Activated CD8-positive, alpha-beta memory T cell treated with anti-CD3 and anti-CD28 coated beads, Interleukin-2, amount 10 ng/mL, durations not matched to agents 7 days and 5 days (primary cell): ENCODE measurements around the gene EDN2. TPM values are rescaled to one million over a fixed set of nuclear protein-coding genes. Genes with fewer than 3 reads are reported as not detected.

Source experiments
- ATAC-seq: fragments of 150-1000 bp; cut with Tn5 transposase; one replicate; pipeline ENCODE4 v1.10.0; 2021; ENCODE audit warnings: moderate library complexity
- CTCF ChIA-PET: fragments of 350-600 bp; sonication (Branson Sonifier 250); formaldehyde crosslinking; loops from one replicate; lab custom pipeline; 2021; ENCODE audit warnings: antibody characterized with exemption; lab: Charles Lee
- DNase-seq: peaks from one replicate; pipeline ENCODE4 v3.0.0-alpha.2; 2020
- H3K27ac Mint-ChIP-seq: one replicate; pipeline ENCODE4 v1.8.0; 2021; ENCODE audit warnings: mild to moderate bottlenecking, mixed read lengths
- H3K27me3 Mint-ChIP-seq: one replicate; pipeline ENCODE4 v1.8.0; 2021; ENCODE audit warnings: mixed read lengths
- H3K36me3 Mint-ChIP-seq: one replicate; pipeline ENCODE4 v1.8.0; 2021; ENCODE audit warnings: mild to moderate bottlenecking, mixed read lengths
- H3K4me1 Mint-ChIP-seq: one replicate; pipeline ENCODE4 v1.8.0; 2021; ENCODE audit warnings: mixed read lengths
- H3K4me3 Mint-ChIP-seq: one replicate; pipeline ENCODE4 v1.8.0; 2021; ENCODE audit warnings: mild to moderate bottlenecking, moderate library complexity, mixed read lengths
- H3K9me3 Mint-ChIP-seq: one replicate; pipeline ENCODE4 v1.8.0; 2022; ENCODE audit warnings: low read depth, mixed read lengths
- total RNA-seq, 2 experiments: library from RNA; stranded (reverse); gene quantifications; one replicate each; pipeline ENCODE4 v1.2.3, GENCODE V29; 2021

EDN2 gene
- total RNA-seq, 2 experiments from 2014 or later, result not detected

DNA sequence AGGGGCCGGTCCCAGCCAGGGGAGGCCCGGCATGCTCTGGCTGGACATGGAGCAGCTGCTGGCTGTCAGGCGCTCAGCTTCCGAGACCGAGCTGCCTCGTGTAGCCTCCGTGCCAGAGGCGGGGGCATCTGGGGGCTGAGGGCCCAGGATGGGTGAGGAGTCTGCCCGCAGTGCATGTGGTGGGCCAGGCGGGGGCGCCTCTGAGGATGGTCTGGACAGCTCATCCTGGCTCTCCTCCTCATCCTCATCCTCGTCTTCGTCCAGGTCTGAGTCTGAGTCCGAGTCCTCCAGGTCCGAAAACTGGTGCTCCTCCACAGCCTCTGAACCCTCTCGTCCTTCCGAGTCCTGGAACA, 28.9 kb upstream of the EDN2 start:
- Mint-ChIP-seq H3K36me3 (peaks cover 2% of the 10 kb centered on the region), H3K27me3 (no peaks in the 10 kb centered on the region), H3K9me3 (no peaks in the 10 kb centered on the region), H3K27ac (no peak overlapping the region), H3K4me1 (peaks cover 3% of the 10 kb centered on the region), H3K4me3 (no peak overlapping the region)
- no peak for ATAC-seq
- DNase-seq, result no peak
- CTCF ChIA-PET, result interaction anchor here (0.6 to 1.3 kb wide), 2 partner anchors 38 to 746 kb away, joined by 3 to 4 read pairs; no protein-coding TSS in a partner anchor

DNA sequence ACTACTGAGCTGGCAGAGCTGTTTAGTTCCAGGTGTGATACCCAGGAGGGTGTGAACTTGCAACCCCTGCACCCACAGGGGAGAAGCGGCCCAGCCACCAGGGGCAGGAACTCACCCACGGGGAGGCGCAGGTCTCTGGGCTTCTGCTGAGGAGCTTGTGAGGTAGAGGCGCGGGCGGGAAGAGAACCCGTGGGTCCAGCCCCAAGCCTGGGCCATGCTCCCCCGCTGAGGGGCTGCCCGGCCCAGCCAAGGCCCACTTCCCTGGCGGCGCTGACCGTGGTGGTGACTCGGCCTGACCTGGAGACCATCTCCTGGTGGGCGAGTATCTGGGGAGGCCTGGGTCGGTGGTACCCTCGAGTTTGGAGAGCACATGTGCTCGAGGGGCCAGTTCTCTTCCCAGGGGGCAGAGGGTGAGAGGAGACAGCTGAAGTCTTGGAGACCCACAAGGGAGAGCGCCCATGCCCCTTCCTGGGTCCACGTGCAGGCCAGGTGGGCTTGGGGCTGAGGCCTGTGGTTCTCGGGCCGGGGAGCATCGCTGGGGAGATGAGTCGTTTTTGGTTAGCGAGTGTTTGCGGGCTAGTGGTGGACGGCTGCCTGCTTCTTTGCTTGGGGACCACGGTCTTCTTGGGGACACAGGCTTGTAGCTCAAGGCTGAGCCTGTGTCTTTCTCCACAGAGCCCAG, 28.4 kb upstream of the EDN2 start:
- H3K4me1 Mint-ChIP-seq, result peaks cover 3% of the 10 kb centered on the region
- H3K36me3 Mint-ChIP-seq, result peaks cover 2% of the 10 kb centered on the region
- H3K27me3 Mint-ChIP-seq, result no peaks in the 10 kb centered on the region
- DNase-seq (no peak), ATAC-seq (no peak)
- no peaks in the 10 kb centered on the region for H3K9me3 Mint-ChIP-seq
- no peak overlapping the region for H3K27ac Mint-ChIP-seq
- H3K4me3 Mint-ChIP-seq, result no peak overlapping the region
- CTCF ChIA-PET, result interaction anchor here (1.3 kb wide), 1 partner anchor 37 kb away, joined by 4 read pairs; no protein-coding TSS in a partner anchor

DNA sequence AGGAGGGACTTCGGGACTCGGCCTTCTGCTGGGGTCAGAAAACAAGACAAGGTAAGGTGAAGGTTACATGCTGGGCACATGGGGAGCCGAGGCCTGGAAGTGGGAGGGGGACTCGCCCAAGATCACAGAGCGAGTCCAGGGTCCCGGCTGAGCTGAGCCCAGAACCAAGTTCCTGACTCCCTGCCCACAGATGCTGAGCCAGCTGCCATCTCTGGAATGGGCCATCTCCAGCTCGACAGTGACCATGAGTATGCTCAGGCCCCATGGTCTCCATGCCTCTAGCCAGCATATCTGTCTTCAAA, 26.7 kb upstream of the EDN2 start:
- CTCF ChIA-PET, result no interaction called here
- ATAC-seq (no peak), DNase-seq (no peak)
- H3K4me3 Mint-ChIP-seq, result no peak overlapping the region
- H3K4me1 Mint-ChIP-seq, result peaks cover under 1% of the 10 kb centered on the region
- H3K27ac Mint-ChIP-seq, result no peak overlapping the region
- H3K9me3 Mint-ChIP-seq, result no peaks in the 10 kb centered on the region
- peaks cover 2% of the 10 kb centered on the region for H3K36me3 Mint-ChIP-seq
- H3K27me3 Mint-ChIP-seq, result no peaks in the 10 kb centered on the region

DNA sequence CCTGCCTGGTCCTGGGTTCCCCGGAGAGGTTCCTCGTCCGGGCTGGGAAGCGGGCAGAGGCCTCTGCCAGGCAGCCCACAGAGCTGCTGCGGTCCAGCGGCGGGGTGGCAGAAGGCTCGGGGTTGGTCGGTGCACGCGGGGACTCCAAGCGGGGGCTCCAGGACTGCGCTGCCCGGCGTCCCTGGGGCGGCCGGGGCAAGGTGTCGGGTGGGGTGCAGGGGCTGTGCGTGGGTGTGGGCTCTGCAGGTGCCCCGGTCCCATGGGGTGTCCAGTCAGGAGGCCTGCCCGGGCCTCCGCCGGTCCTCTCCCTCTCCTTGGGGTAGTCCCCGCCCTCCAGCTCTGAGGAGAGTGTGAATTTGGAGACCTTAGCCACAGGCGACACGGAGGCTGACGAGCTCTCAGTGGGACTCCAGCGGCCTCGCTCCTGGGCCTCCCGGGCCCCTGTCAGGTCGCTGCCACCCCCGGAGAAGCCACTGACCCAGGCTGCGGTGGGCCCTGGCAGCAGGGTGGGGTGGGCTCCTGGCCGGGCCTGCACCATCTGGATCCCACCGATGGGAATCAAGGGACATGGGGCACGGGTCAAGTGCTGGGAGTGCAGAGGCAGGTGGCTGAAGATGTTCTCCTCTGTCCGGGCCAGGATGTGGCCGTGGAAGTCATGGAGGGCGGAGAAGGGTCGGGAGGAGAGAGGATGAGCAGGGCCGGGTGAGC, 26.2 kb upstream of the EDN2 start:
- Mint-ChIP-seq H3K9me3 (no peaks in the 10 kb centered on the region), H3K27me3 (no peaks in the 10 kb centered on the region), H3K4me1 (no peaks in the 10 kb centered on the region), H3K4me3 (no peak overlapping the region), H3K27ac (no peak overlapping the region), H3K36me3 (peaks cover 2% of the 10 kb centered on the region)
- CTCF ChIA-PET, result no interaction called here
- ATAC-seq, result no peak
- no peak for DNase-seq

DNA sequence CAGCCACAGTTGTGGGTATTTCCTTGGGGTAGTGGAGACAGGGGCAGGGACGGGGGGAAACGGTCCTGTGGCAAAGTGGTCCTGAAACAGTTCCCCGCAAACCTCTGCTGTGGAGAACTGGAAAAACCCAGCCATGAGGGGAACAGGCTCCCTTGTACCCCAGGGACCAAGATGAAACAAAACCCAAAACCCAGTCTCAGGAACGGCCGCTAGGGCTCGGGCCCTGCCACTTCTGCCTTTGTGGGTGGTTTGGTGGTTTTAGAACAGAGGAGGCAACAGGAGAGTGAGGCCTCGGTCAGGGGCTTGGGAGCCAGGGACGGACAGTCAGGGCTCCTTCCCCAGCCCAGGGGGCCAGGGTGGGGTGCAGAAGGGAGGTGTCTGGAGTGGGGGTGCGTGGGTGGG, 24.8 kb upstream of the EDN2 start:
- Mint-ChIP-seq H3K27me3 (no peaks in the 10 kb centered on the region), H3K27ac (no peak overlapping the region), H3K9me3 (no peaks in the 10 kb centered on the region), H3K4me3 (no peak overlapping the region), H3K4me1 (no peaks in the 10 kb centered on the region), H3K36me3 (peaks cover 2% of the 10 kb centered on the region)
- CTCF ChIA-PET, result no interaction called here
- DNase-seq (no peak), ATAC-seq (no peak)

DNA sequence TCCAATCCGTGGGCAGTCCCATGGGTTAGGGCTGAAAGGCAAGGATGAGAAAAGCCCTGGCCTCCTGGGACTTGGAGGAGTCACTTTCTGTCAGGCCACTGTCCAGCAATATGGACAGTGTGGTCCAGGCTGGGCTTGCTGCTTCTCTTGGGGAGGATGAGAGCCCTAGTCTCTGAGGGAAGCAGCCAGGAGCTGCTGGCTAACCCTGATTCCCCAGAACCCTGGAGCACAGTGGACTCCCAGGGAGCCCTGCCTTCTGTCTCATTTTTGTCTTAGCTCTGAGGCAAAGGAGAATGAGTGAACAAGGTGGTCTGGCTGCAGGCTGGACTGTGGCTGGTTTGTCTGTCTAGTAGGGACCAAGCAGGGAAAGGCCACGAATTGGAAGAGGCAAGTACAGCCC, 23.8 kb upstream of the EDN2 start:
- no peak overlapping the region for H3K4me3 Mint-ChIP-seq
- ATAC-seq, result no peak
- no peak for DNase-seq
- H3K27me3 Mint-ChIP-seq, result no peaks in the 10 kb centered on the region
- H3K4me1 Mint-ChIP-seq, result no peaks in the 10 kb centered on the region
- CTCF ChIA-PET, result no interaction called here
- peaks cover 2% of the 10 kb centered on the region for H3K36me3 Mint-ChIP-seq
- H3K27ac Mint-ChIP-seq, result no peak overlapping the region
- H3K9me3 Mint-ChIP-seq, result no peaks in the 10 kb centered on the region

DNA sequence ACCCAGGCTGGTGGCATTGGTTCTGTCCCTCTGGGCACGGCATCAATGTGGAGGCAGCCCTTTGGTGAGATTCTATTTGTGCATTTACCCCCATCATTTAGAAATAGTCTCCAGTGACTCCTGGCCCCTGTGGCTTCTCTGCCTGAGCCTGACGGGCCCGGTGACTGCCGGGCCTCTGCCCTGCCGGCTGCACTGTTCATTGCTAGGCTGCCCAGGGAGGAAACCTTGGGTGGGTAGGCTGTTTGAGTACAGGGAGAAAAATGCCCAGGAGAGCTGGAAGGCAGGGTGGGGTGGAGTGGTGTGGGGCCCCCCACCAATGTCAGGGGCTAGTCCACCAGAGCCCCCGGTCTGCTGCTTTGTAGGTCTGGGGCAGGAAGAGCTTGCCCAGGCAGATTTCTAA, 23.4 kb upstream of the EDN2 start:
- CTCF ChIA-PET, result no interaction called here
- no peaks in the 10 kb centered on the region for H3K27me3 Mint-ChIP-seq
- H3K4me1 Mint-ChIP-seq, result no peaks in the 10 kb centered on the region

DNA sequence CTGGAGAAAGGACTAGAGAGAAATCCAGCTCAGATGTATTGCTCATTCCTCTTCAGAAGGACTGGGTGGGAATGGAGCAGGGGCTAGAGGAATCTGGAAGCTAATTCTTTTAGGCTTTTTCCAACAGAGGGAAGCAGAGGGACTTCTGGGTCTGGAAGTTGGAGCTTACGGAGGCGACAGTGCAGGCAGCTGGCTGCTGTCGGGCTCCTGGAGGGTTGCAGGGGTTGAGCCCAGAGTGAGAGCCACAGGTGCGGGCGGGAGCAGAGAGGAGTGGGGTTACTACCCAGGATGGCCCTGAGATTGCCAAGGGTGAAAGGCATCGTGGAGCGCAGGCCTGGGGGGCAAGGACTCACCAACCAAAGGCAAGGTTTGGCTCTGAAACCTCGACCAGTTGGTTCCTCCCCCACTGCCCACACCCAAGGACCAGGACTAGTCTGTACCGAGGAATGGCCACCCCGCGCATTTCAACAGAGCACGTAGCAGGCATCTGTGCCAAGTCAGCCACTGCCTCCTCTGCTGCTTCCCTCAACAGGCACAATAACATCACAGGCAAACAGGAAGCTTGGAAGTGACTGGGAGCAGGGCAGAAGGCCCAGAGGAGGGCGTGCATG, 22.7 kb upstream of the EDN2 start:
- no peak for DNase-seq
- H3K27me3 Mint-ChIP-seq, result no peaks in the 10 kb centered on the region
- H3K4me1 Mint-ChIP-seq, result no peaks in the 10 kb centered on the region
- no peak overlapping the region for H3K27ac Mint-ChIP-seq
- H3K9me3 Mint-ChIP-seq, result no peaks in the 10 kb centered on the region
- H3K36me3 Mint-ChIP-seq, result peaks cover 2% of the 10 kb centered on the region
- ATAC-seq, result no peak
- no peak overlapping the region for H3K4me3 Mint-ChIP-seq
- CTCF ChIA-PET, result interaction anchor here (1.0 kb wide), 1 partner anchor 12 kb away, joined by 3 read pairs; no protein-coding TSS in a partner anchor

More for the DNA sequence above, 23.4 kb upstream of the EDN2 start:
- H3K4me3 Mint-ChIP-seq, result no peak overlapping the region
- peaks cover 2% of the 10 kb centered on the region for H3K36me3 Mint-ChIP-seq
- no peak overlapping the region for H3K27ac Mint-ChIP-seq
- ATAC-seq (no peak), DNase-seq (no peak)
- no peaks in the 10 kb centered on the region for H3K9me3 Mint-ChIP-seq

DNA sequence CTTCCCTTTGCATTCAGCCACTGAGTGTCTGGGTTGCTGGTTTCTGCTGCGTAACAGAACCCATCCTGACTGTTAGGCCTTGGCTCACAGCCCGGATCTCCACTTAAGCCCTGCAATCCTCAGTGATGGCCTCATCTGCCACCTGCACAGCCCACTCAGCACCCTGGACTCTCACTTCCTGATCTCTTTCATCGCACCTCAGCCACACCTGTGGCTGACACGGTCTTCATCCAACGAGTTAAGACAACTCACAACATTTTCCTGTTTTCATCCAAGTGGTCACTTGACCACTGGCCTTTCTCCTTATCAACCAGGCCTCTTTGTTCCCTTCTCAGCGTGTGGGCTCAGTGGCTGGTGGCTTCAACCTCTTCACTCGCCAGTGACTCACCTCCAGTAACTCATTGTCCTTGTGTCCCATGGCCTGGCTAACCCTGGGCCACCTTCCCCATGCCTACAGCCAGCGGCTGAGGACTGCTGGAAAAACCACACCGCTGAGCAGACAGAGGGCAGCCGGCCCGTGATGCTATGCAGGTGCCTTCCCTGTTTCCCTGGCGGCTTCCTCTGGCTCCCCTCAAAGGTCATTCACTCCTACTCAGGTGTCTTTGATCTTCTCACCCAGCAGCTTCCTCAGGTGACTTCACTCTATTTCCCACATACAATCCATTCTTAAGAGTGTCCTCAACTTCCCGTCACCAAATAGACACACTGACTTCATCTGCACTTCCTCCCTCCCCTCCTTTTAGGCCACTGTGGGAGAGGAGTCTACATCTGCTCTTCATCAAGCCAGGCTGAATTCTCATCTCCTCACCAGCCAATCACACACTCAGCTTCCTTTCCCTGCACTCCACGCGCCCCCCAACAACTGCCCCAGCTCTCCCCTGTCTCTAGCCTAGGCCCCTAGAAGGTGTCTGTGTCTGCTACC, 19.9 kb upstream of the EDN2 start:
- Mint-ChIP-seq H3K36me3 (no peaks in the 10 kb centered on the region), H3K4me3 (no peak overlapping the region), H3K9me3 (no peaks in the 10 kb centered on the region), H3K4me1 (no peaks in the 10 kb centered on the region), H3K27me3 (no peaks in the 10 kb centered on the region), H3K27ac (no peak overlapping the region)
- ATAC-seq (no peak), DNase-seq (no peak)
- CTCF ChIA-PET, result no interaction called here

DNA sequence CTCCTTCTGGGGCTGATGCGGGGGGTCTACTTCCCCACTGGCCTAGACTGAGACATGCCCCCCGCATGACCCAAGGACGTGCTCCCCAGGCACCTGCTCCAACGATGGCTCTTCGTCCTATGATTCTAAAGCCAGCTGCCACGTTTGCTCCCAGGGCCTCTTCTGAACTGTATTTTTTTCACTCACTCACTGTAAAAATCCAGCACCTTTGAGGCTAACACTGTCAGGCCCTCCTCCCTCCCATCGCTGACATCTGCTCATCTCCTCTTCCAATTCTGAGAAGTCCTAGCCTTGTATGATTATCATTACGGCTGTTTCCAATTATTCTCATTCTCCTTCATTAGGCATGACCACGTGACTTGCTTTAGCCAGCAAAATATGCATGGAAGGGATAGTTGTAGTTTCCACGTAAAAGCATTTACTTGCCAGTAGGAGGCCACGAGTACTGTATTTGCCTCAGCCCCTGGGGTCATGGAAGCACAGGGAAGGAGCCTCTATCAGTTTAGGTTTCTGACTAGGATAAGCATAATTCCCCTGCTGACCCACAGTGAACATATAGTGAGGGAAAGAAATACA, 19.1 kb upstream of the EDN2 start:
- Mint-ChIP-seq H3K27ac (no peak overlapping the region), H3K9me3 (no peaks in the 10 kb centered on the region), H3K4me3 (no peak overlapping the region), H3K36me3 (no peaks in the 10 kb centered on the region), H3K27me3 (no peaks in the 10 kb centered on the region), H3K4me1 (no peaks in the 10 kb centered on the region)
- no peak for DNase-seq
- CTCF ChIA-PET, result no interaction called here
- no peak for ATAC-seq

DNA sequence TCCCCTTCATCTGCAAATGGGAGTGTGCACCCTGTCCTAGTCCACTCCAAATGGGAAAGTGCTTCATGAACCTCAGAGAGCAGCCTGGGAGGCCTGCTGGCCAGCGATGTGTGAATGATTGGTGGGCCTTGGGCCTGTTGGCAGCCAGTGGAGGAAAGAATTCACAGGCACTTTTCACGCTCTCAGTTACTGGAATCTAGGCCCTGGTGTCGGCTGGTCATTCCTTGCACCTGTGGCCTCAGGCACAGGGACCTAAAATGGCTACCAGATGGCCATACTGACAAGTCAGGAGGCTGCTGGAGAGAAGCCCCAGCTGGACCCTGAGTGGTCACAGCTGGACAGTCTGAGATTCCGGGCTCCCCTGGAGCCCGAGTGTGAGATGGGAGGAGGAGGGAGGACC, 18.4 kb upstream of the EDN2 start:
- Mint-ChIP-seq H3K27me3 (no peaks in the 10 kb centered on the region), H3K36me3 (no peaks in the 10 kb centered on the region), H3K4me3 (no peak overlapping the region), H3K4me1 (peaks cover 2% of the 10 kb centered on the region), H3K9me3 (no peaks in the 10 kb centered on the region), H3K27ac (no peak overlapping the region)
- ATAC-seq, result no peak
- DNase-seq, result no peak
- CTCF ChIA-PET, result no interaction called here

DNA sequence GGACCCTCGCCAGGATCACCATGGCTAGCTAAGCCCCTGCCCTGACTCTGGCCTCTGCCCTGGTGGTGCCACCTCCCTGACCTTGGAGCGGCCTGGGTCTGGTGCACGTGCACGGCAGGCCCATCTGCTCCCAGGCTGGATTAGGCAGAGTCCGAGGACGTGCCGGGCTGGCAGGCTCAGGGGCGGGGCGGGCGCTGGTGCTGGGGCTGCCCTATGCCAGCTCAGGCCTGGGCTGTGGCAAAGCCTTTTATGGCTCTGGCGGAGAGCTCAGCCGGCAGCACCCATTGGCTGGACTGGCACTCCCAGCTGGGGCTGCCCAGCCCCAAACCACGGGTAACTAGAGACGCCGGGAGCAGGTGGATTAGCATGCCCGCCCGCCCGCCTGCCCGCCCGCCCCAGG, 17.1 kb upstream of the EDN2 start:
- ATAC-seq, result no peak
- Mint-ChIP-seq H3K9me3 (no peaks in the 10 kb centered on the region), H3K4me1 (peaks cover 3% of the 10 kb centered on the region), H3K4me3 (no peak overlapping the region), H3K36me3 (no peaks in the 10 kb centered on the region), H3K27me3 (peaks cover 7% of the 10 kb centered on the region), H3K27ac (no peak overlapping the region)
- DNase-seq, result no peak
- CTCF ChIA-PET, result interaction anchor here (1.2 kb wide), 1 partner anchor 15 kb away, joined by 6 read pairs; no protein-coding TSS in a partner anchor
